ENCODE measurements around the gene KIAA0408.

GRCh38 chr6:127420556-127420955, 38.6 kb downstream of the KIAA0408 start:
- no peak for TF ChIP-seq POLR2A (IDR thresholded peaks at IDR 0.05; ENCODE audit: low read length)
- TF ChIP-seq GATA1 (IDR thresholded peaks at IDR 0.05; ENCODE audit: low read depth, low read length) = no peak
